ENCODE results near the gene IGSF21.
"Not testable (repeated sequence)": the region's sequence is repeated elsewhere in the genome, so short reads cannot be mapped to it uniquely, and the experiment has no call there.

Gene IGSF21

GRCh38 chr1:18157352-18157751 is 49.8 kb downstream of the IGSF21 start:
- intact Hi-C loops (cut with DNase I): no loop called here
- DNase-seq: no peak

GRCh38 chr1:18157968-18158367 is 50.4 kb downstream of the IGSF21 start:
- intact Hi-C loops (cut with DNase I): no loop called here
- no peak for DNase-seq

GRCh38 chr1:18158714-18159113 is 51.1 kb downstream of the IGSF21 start:
- intact Hi-C loops (cut with DNase I): no loop called here
- DNase-seq: no peak

DNA sequence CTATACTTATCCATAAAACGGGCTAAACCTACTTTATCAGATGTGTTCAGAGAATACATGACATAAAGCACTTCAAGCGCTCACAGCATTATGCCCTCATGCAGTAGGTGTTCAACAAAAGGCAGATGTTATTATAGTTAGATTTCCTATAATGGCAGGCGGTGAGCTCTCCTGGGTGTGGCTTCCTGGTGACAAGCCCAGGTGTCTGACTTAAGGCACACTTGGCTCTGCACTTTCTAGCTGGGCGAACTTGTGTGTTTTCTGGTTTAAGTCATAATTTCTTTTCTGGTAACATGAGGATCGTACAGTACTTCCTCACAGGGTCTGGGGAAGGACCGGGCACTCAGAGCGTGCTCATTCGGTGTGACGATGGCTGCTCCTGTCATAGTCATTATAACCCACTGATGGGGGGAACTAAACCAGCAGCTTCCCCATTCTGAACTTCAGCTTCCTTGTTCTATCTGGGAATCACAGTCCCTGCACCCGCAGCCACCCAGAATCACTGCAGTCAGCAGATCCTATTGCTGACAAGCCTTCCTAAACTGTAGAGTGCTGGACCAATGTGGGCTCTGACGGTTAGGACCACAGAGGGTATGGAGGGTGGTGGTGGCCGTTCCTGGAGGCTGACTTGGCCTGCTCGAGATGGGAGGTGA is 52.8 kb downstream of the IGSF21 start:
- DNase-seq: peak in 37 of 42 donors; percentile 10 to 74 (median 44)
- intact Hi-C loops (cut with DNase I): no loop called here

DNA sequence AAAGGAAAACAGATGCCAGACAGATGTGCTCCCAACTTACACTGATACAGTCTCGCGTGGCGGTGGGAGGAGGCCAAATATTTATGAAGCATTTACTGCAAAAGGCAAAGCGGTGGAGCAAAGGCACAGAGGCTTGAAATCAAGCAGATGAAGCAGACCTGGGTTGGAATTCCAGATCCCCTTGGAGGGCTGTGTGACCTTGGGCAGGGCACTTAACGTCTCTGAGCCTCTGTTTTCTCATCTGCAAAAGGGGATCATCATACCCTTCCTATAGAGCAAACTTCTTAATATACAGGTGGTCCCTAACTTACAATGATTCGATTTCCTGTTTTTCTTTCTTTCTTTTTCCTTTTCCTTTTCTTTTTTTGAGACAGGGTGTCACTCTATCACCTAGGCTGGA is 54.1 kb downstream of the IGSF21 start:
- no peak for DNase-seq
- intact Hi-C loops (cut with DNase I): no loop called here

DNA sequence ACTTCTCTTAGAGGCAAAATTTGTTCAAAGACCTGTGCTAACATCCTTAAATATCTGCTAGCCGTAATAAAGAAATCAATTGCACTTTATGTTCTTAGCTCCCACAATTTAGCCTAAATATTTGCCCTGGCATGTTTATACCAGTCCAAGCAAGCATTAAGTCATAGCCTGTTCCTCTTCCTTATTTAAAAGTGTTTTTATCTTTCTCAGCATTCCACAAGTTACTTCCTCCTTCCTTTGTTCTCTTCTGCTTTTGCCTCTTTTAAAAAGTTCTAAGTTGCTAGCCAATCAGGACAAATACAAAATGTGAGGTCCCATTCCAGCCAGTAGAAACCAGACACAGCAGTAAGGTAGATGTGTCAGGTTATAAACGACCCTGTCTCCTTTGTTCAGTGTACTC is 58.0 kb downstream of the IGSF21 start:
- DNase-seq; intact Hi-C loops (cut with DNase I): not testable (repeated sequence)

- intact Hi-C loops (cut with DNase I): no loop called here
Measured at GRCh38 chr1:18166341-18166740, 58.7 kb downstream of the IGSF21 start.

DNA sequence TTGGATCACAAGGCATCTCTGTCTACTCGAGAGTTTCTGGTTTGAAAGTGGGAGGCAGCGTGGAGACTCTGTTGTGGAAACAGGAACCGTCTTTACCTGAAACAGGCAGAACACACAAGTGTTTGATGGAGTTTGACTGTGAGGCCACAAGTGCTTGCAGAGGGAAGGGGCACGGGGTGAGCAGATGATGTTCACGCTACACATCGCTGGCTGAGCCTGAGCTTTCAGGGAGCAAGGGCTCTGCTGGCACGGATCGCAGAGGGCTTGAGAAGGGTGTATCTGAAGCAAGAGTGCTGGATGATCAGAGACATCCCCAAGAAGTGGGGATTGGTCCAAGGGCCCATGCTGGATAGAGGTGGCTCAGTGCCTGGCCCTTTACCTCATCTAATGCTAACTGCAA is 59.3 kb downstream of the IGSF21 start:
- peak in 13 of 42 donors; percentile 6 to 54 (median 32) for DNase-seq
- intact Hi-C loops (cut with DNase I): no loop called here

More at GRCh38 chr1:18166341-18166740, 58.7 kb downstream of the IGSF21 start:
- no peak for DNase-seq

DNA sequence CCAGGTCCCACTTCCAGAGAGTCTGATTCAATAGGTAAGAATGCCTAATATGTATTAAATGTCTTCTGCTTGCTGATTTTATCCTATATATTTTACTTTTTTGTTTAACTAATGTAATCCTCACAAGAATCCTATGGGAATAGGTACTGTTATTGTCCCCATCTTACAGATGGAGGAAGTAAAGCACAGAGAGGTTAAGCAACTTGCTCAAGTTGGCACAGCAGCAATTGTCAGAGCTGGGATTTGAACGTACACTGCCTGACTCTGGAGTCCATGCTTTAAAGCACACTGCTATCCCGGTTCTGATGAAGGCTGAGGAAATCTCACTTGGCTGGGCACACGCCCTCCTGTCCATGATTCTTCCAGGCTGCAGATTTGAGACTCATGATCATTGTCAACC is 62.8 kb downstream of the IGSF21 start:
- intact Hi-C loops (cut with DNase I): no loop called here

GRCh38 chr1:18174037-18174436 is 66.4 kb downstream of the IGSF21 start:
- DNase-seq: no peak
- intact Hi-C loops (cut with DNase I): no loop called here

More for the DNA sequence above, 62.8 kb downstream of the IGSF21 start:
- no peak for DNase-seq

GRCh38 chr1:18175051-18175450 is 67.5 kb downstream of the IGSF21 start:
- no peak for DNase-seq
- intact Hi-C loops (cut with DNase I): no loop called here

DNA sequence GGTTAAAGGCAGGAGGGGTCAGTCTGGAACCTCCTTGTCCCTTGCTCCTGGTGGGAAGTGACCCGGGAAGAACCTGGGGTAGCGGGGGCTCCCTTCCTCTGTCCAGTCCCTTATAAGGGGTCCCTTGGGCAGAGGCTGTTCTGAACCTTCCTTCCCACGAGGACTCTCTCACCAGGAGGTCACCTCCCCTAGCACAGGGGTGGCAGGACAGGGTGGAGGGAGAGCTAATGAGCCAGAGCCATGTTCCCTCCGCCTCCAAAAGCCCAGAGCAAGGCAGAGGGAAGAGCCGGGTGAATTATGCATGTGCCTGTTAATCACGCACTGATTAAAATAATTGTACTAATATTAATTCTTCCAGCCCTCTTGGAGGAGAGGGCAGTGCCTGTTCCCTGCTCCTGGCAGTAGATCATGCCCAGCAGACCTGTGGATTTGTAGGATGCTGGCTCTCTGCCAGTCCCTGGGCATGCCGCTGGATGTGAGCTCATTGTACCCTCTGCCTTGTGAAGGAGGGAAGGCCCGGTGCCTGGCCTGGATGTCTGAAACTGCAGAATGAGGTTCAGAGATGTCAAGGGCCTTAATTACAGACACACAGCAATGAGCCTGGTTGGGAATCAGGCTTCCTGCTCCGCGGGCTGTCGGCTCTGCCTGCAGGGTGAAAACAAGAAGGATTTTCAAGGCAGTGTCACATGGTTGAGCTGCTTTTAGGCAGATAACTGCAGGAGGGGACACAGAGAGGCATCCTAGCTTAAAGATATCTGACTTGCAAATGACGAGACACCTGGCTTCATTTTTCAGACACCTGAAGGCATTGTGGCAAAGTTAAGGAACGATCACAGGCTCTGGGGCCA is 68.2 kb downstream of the IGSF21 start:
- peak in 1 of 42 donors; percentile 22 for DNase-seq
- intact Hi-C loops (cut with DNase I): no loop called here

- DNase-seq: no peak
- intact Hi-C loops (cut with DNase I): no loop called here
Measured at GRCh38 chr1:18176619-18177018, 69.0 kb downstream of the IGSF21 start.

GRCh38 chr1:18178111-18178510 is 70.5 kb downstream of the IGSF21 start:
- intact Hi-C loops (cut with DNase I): no loop called here
- no peak for DNase-seq

DNA sequence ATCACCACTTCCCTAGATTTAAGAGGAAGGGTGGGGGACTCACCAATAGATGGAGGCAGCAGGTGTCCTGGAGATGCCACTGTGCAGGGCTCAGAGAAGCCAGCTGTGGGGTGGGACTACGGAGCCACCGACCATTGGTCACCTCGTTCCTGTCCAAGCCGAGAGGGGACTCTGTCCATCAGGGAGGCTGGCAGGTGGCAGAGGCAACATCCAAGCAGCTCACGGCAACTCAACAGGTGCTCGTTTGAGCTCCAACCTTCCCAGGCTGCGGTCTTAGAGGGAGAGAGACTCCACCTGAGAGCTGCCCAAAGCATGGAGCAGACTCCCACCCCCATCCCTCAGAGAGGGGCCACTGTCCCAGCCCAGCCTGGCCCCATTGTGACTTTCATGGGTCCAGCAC is 71.4 kb downstream of the IGSF21 start:
- DNase-seq: no peak
- intact Hi-C loops (cut with DNase I): no loop called here

GRCh38 chr1:18182398-18183160 is 75.0 kb downstream of the IGSF21 start:
- DNase-seq: peak in 11 of 42 donors; percentile 12 to 56 (median 25)
- intact Hi-C loops (cut with DNase I): no loop called here

DNA sequence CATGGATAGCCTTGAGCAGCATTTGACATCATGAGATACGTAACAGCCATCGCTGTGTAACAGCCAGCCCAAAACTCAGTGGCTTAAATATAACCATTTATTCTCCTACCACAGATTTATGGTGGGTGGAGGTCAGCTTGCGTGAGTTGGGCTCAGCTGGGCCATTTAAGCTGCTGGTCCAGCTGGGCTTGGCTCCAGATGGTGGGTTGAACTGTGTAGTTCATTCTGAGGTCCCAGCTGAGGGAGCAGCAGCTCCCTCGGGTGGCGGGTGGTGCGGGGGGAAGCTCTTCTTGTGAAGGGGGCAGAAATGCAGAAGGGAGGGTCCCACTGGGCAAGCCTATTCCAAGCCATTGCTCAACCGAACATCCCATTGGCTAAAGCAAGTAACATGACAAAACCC is 75.9 kb downstream of the IGSF21 start:
- intact Hi-C loops (cut with DNase I): no loop called here
- no peak for DNase-seq

DNA sequence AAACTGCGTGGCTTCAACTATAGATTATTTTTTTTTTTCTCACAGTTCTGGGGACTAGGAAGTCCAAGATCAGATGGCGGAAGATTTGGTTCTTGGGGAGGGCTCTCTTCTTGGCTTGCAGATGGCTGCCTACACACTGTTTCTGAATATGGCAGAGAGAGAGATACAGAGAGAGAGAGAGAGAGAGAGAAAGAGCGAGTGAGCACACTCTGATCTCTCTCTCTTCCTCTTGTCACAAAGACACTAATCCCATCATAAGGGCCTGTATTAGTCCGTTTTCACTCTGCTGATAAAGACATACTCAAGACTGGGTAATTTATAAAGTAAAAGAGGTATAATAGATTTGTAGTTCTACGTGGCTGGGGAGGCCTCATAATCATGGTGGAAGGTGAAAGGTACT is 79.5 kb downstream of the IGSF21 start:
- intact Hi-C loops (cut with DNase I): no loop called here

DNA sequence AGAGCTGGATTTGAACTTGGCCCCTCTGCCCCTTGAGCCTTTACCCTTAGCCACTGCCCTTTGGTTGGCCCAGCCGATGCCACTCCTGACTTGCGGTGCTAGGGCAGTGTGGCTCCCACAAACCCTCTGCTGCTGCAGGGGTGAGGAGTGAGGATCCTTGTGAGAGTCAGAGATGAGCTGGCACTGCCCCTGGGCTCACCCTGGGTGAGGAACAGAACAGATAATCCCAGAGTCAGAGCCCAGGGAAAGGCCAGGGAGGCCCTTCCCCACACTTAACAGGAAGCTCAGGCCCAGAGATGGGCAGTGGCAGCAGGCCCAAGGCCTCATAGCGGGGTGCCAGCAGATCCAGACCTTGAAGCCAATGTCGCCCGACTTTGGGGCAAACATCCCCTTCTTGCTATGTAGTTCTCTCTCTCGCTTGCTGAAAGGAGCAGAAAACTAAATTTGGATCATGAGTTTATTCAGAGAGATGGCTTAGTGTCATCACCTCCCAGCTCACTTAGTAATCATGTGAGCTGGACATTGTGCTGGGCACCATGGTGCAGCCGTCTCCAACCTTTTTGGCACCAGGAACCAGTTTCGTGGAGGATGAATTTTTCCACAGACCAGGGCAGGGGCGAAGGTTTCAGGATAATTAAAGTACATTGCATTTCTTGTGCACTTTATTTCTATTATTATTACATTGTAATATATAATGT is 81.4 kb downstream of the IGSF21 start:
- intact Hi-C loops (cut with DNase I): no loop called here
- DNase-seq: no peak

More for the DNA sequence above, 79.5 kb downstream of the IGSF21 start:
- no peak for DNase-seq

Data from head of caudate nucleus (tissue), 42 donors.